SK-N-SH treated with all-trans-retinoic acid at 6 μM for 48 hours (cell line): ENCODE measurements around the gene VPS39.

Experiments
- BACH2 ChIP-seq: fragments of 250-450 bp; sonication (Bioruptor Pico); IDR thresholded peaks from 2 replicates; pipeline ENCODE4 v1.9.0; 2021; ENCODE audit warnings: mild to moderate bottlenecking, borderline replicate concordance
- CSDC2 ChIP-seq: fragments of 250-450 bp; sonication (Bioruptor Pico); IDR thresholded peaks from 2 replicates; pipeline ENCODE4 v1.5.0; 2020; ENCODE audit warnings: mild to moderate bottlenecking, moderate library complexity
- OSR1 ChIP-seq: fragments of 250-450 bp; sonication (Bioruptor Pico); IDR thresholded peaks from 2 replicates; pipeline ENCODE4 v1.8.0; 2022; ENCODE audit warnings: moderate library complexity, mild to moderate bottlenecking, inconsistent platforms
- ZFP30 ChIP-seq: fragments of 450-650 bp; formaldehyde crosslinking; IDR thresholded peaks from 2 replicates; pipeline ENCODE4 v1.5.0; 2022; ENCODE audit warnings: mild to moderate bottlenecking, moderate library complexity
- TF ChIP-seq, protein P1 (sequence below): fragments of 250-450 bp; sonication (Bioruptor Pico); IDR thresholded peaks from 2 replicates; pipeline ENCODE4 v1.8.0; 2020; ENCODE audit warnings: mild to moderate bottlenecking, moderate library complexity, borderline replicate concordance
- TF ChIP-seq, protein P2 (sequence below): fragments of 250-450 bp; sonication (Bioruptor Pico); IDR thresholded peaks from 2 replicates; pipeline ENCODE4 v1.8.0; 2021; ENCODE audit warnings: low read depth, mild to moderate bottlenecking, moderate library complexity, borderline replicate concordance
- TF ChIP-seq, protein P3 (sequence below): fragments of 250-450 bp; sonication (Bioruptor Pico); IDR thresholded peaks from 2 replicates; pipeline ENCODE4 v1.5.1; 2020; ENCODE audit warnings: low read depth, mild to moderate bottlenecking, moderate library complexity

DNA sequence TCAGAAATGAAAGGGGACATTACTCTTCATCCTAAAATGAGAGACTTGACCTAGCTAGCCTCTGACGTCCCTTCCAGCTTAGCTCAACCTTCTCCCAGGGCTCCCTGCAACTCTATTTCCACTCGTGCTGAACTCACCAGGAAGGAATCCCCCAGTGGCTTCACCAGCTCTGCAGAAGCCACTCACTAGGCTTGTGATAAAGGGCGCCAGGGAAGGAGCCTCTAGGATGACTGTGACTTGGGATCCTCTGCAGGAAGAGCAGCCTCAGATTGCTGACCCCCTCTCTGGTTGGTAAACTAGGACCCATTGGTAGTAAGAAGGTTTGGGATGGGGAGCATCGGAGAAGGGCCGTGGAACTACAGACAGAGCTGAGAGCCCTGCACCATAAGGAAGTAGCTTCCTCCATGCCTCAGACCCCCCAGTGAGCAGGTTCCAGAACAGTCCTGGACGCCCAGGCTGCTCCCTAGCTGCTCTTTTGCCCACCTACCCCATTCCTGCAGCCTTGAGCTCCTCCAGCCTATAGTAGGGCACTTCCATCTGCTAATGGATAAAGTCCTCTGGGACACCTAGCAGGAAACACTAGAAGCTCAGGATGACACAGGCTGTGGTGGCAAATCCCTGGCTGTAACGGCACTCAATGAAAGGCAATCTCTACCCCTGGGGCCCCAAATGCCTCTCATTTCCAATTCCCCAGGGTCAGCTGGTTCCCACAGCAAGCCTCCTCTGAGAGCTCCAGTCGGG lies 77.7 kb downstream of the VPS39 start:
- TF ChIP-seq, protein P1, sequence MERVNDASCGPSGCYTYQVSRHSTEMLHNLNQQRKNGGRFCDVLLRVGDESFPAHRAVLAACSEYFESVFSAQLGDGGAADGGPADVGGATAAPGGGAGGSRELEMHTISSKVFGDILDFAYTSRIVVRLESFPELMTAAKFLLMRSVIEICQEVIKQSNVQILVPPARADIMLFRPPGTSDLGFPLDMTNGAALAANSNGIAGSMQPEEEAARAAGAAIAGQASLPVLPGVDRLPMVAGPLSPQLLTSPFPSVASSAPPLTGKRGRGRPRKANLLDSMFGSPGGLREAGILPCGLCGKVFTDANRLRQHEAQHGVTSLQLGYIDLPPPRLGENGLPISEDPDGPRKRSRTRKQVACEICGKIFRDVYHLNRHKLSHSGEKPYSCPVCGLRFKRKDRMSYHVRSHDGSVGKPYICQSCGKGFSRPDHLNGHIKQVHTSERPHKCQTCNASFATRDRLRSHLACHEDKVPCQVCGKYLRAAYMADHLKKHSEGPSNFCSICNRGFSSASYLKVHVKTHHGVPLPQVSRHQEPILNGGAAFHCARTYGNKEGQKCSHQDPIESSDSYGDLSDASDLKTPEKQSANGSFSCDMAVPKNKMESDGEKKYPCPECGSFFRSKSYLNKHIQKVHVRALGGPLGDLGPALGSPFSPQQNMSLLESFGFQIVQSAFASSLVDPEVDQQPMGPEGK (CRISPR knock-in tag): no peak
- no peak for TF ChIP-seq ZFP30 (CRISPR knock-in tag)
- TF ChIP-seq, protein P2, sequence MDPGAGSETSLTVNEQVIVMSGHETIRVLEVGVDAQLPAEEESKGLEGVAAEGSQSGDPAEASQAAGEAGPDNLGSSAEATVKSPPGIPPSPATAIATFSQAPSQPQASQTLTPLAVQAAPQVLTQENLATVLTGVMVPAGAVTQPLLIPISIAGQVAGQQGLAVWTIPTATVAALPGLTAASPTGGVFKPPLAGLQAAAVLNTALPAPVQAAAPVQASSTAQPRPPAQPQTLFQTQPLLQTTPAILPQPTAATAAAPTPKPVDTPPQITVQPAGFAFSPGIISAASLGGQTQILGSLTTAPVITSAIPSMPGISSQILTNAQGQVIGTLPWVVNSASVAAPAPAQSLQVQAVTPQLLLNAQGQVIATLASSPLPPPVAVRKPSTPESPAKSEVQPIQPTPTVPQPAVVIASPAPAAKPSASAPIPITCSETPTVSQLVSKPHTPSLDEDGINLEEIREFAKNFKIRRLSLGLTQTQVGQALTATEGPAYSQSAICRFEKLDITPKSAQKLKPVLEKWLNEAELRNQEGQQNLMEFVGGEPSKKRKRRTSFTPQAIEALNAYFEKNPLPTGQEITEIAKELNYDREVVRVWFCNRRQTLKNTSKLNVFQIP (CRISPR knock-in tag): no peak
- TF ChIP-seq, protein P3, sequence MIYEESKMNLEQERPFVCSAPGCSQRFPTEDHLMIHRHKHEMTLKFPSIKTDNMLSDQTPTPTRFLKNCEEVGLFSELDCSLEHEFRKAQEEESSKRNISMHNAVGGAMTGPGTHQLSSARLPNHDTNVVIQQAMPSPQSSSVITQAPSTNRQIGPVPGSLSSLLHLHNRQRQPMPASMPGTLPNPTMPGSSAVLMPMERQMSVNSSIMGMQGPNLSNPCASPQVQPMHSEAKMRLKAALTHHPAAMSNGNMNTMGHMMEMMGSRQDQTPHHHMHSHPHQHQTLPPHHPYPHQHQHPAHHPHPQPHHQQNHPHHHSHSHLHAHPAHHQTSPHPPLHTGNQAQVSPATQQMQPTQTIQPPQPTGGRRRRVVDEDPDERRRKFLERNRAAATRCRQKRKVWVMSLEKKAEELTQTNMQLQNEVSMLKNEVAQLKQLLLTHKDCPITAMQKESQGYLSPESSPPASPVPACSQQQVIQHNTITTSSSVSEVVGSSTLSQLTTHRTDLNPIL: no peak
- no peak for TF ChIP-seq CSDC2
- TF ChIP-seq OSR1: no peak
- no peak for TF ChIP-seq BACH2 (CRISPR knock-in tag)
